ENCODE measurements around the gene KMT5B.
A peak's percentile ranks its signal among the peaks of the same experiment; 100 is the strongest.

The KMT5B gene

GRCh38 chr11:68215524-68216170, 2.6 kb upstream of the KMT5B start:
- DNase-seq (ENCODE audit: low read depth): no peak

GRCh38 chr11:68215087-68215445, 2.0 kb upstream of the KMT5B start:
- no peak for DNase-seq (ENCODE audit: low read depth)

GRCh38 chr11:68214173-68215086, 1.3 kb upstream of the KMT5B start:
- DNase-seq (ENCODE audit: low read depth): no peak

GRCh38 chr11:68213555-68214172, 568 bp upstream of the KMT5B start:
- DNase-seq (ENCODE audit: low read depth): peak; percentile 72

- DNase-seq (ENCODE audit: low read depth): peak; percentile 27
Measured at GRCh38 chr11:68212421-68213134, 518 bp downstream of the KMT5B start.

- DNase-seq (ENCODE audit: low read depth): no peak
Measured at GRCh38 chr11:68211546-68211945, 1.6 kb downstream of the KMT5B start.

- no peak for DNase-seq (ENCODE audit: low read depth)
Measured at GRCh38 chr11:68206211-68206610, 6.9 kb downstream of the KMT5B start.

GRCh38 chr11:68204402-68204801, 8.7 kb downstream of the KMT5B start:
- DNase-seq (ENCODE audit: low read depth): no peak

- no peak for DNase-seq (ENCODE audit: low read depth)
Measured at GRCh38 chr11:68202165-68202564, 10.9 kb downstream of the KMT5B start.

GRCh38 chr11:68201492-68201891, 11.6 kb downstream of the KMT5B start:
- DNase-seq (ENCODE audit: low read depth): no peak

- DNase-seq (ENCODE audit: low read depth): no peak
Measured at GRCh38 chr11:68200639-68201038, 12.5 kb downstream of the KMT5B start.

- DNase-seq (ENCODE audit: low read depth): no peak
Measured at GRCh38 chr11:68199295-68199987, 13.7 kb downstream of the KMT5B start.

GRCh38 chr11:68196219-68196618, 16.9 kb downstream of the KMT5B start:
- no peak for DNase-seq (ENCODE audit: low read depth)

GRCh38 chr11:68194675-68195294, 18.3 kb downstream of the KMT5B start:
- DNase-seq (ENCODE audit: low read depth): no peak

- DNase-seq (ENCODE audit: low read depth): no peak
Measured at GRCh38 chr11:68193018-68193417, 20.1 kb downstream of the KMT5B start.

- no peak for DNase-seq (ENCODE audit: low read depth)
Measured at GRCh38 chr11:68191661-68192579, 21.2 kb downstream of the KMT5B start.

- no peak for DNase-seq (ENCODE audit: low read depth)
Measured at GRCh38 chr11:68189888-68190287, 23.2 kb downstream of the KMT5B start.

GRCh38 chr11:68189082-68189481, 24.0 kb downstream of the KMT5B start:
- DNase-seq (ENCODE audit: low read depth): no peak

- no peak for DNase-seq (ENCODE audit: low read depth)
Measured at GRCh38 chr11:68186061-68186460, 27.0 kb downstream of the KMT5B start.
